Testis (tissue), 3 donors: ENCODE data around the gene PRKAR2B. TPM values are rescaled to one million over a fixed set of nuclear protein-coding genes. Genes with fewer than 3 reads are reported as not detected.

ENCODE experiments used
- DNase-seq: peaks from one replicate; pipeline ENCODE4 v3.0.0-alpha.2; 2019
- H3K27ac ChIP-seq, 2 donors: fragments of 200-600 bp; sonication (generic); one replicate each; pipeline ENCODE4 v1.5.1; 2019
- H3K27me3 ChIP-seq: fragments of 200-600 bp; sonication (generic); one replicate; pipeline ENCODE4 v1.5.1; 2019
- H3K36me3 ChIP-seq: fragments of 200-600 bp; sonication (generic); one replicate; pipeline ENCODE4 v1.5.1; 2017; ENCODE audit warnings: low read depth; ENCODE audit errors: missing control alignments
- H3K4me1 ChIP-seq: fragments of 200-600 bp; sonication (generic); one replicate; pipeline ENCODE4 v1.5.1; 2019
- H3K4me3 ChIP-seq, 2 donors: fragments of 200-600 bp; sonication (generic); one replicate each; pipeline ENCODE4 v1.5.1; 2017 to 2019
- H3K9me3 ChIP-seq: fragments of 200-600 bp; sonication (generic); one replicate; pipeline ENCODE4 v1.5.1; 2017
- CTCF ChIP-seq, 3 experiments: fragments of 450-650 bp in 2 of 3; fragments of 200-600 bp in 1 of 3; sonication (generic) in 1 of 3; IDR thresholded peaks; one replicate each; pipeline ENCODE4 v1.5.1; 2016 to 2019; ENCODE audit warnings: antibody characterized with exemption in 3 of 3, mild to moderate bottlenecking in 2 of 3, moderate library complexity in 1 of 3
- POLR2A ChIP-seq: fragments of 450-650 bp; IDR thresholded peaks from one replicate; pipeline ENCODE4 v1.6.1; 2017; ENCODE audit warnings: antibody characterized with exemption, mild to moderate bottlenecking, moderate library complexity
- WGBS, 2 donors: methylation state at CpG; one replicate each; pipeline ENCODE4 v1.1.5; 2018; 5-methylcytosine and 5-hydroxymethylcytosine counted together
- intact Hi-C: fragments of 100-400 bp; cut with DNase I; formaldehyde crosslinking; loops from one replicate; pipeline ENCODE4 v1.15.1; 2023; ENCODE audit warnings: low total_unique reads
- polyA plus RNA-seq: library from polyadenylated mRNA; stranded (reverse); fragments of 350-450 nt; fragmentation: Illumina TruSeq; extraction: RNeasy Lipid Tissue Mini Kit (QIAGEN cat#74804); gene quantifications from one replicate; pipeline ENCODE4 v1.2.3, GENCODE V29; 2014; ENCODE audit warnings: low read depth, low replicate concordance; ENCODE audit not compliant: insufficient read depth
- total RNA-seq, 2 donors: library from RNA; depleted of rRNA; stranded (reverse); fragments of >200 nt; gene quantifications; one replicate each; pipeline ENCODE4 v1.2.3, GENCODE V29; 2016

PRKAR2B gene
- total and polyA plus RNA-seq, 3 donors from 2014 or later = 51.7 to 81.8 (median 66.3) TPM

DNA sequence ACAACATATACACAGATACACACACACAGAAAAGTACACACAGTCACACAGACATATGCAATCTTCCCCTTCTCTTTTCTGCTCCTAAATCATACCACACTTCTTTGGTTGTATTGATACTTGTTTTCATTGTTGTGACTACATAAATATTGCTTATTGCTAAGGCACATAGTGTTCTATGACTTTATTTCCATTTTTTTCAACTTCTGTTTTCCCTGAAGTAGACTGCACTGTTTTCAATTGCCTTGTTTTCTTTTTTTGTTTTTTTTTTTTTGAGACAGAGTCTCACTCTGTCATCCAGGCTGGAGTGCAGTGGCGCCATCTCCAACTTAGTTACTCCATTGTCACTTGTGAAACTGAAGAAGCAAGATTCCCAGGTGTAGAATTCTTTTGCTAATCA is 10.0 kb upstream of the PRKAR2B start:
- intact Hi-C loops = no loop called here
- Histone ChIP-seq H3K27ac (no peak overlapping the region), H3K4me1 (no peaks in the 10 kb centered on the region), H3K9me3 (no peaks in the 10 kb centered on the region), H3K27me3 (no peaks in the 10 kb centered on the region), H3K4me3 (no peak overlapping the region), H3K36me3 (no peaks in the 10 kb centered on the region)
- 100% methylated on average over 1 of the region's 1 CpG for WGBS, 2 donors
- DNase-seq = no peak
- TF ChIP-seq CTCF (IDR thresholded peaks at IDR 0.05) (no peak), POLR2A (no peak)

DNA sequence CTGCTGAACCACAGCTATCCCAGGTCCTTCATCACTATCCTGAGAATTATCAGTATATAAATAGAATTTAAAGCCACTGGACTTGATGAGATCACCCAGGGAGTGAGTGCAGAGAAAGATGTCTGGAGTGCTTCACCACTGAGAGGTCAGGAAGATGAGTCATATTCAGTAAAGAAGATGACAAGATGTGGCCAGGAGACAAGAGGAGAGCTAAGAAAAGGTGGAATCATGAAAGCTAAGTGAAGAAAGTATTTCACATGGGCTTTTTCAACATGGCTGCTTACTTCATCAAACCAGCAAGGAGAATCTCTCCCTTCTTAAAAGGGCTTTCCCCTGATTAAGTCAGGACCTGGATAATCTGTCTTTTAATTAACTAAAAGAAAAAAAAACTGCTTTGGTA is 9.1 kb upstream of the PRKAR2B start:
- Histone ChIP-seq H3K4me3 (no peak overlapping the region), H3K9me3 (no peaks in the 10 kb centered on the region), H3K36me3 (no peaks in the 10 kb centered on the region), H3K27ac (no peak overlapping the region), H3K27me3 (no peaks in the 10 kb centered on the region), H3K4me1 (no peaks in the 10 kb centered on the region)
- TF ChIP-seq CTCF (IDR thresholded peaks at IDR 0.05) (no peak), POLR2A (no peak)
- no peak for DNase-seq
- intact Hi-C loops = no loop called here

GRCh38 chr7:107036535-107036934 is 8.0 kb upstream of the PRKAR2B start:
- no peak for DNase-seq
- no peak overlapping the region for H3K27ac ChIP-seq
- intact Hi-C loops = no loop called here
- H3K4me3 ChIP-seq = no peak overlapping the region
- no peaks in the 10 kb centered on the region for H3K27me3 ChIP-seq
- TF ChIP-seq POLR2A = no peak
- TF ChIP-seq CTCF (IDR thresholded peaks at IDR 0.05) = no peak
- H3K4me1 ChIP-seq = no peaks in the 10 kb centered on the region
- no peaks in the 10 kb centered on the region for H3K36me3 ChIP-seq
- no peaks in the 10 kb centered on the region for H3K9me3 ChIP-seq
- 96 to 98% methylated on average over 4 of the region's 4 CpGs for WGBS, 2 donors

DNA sequence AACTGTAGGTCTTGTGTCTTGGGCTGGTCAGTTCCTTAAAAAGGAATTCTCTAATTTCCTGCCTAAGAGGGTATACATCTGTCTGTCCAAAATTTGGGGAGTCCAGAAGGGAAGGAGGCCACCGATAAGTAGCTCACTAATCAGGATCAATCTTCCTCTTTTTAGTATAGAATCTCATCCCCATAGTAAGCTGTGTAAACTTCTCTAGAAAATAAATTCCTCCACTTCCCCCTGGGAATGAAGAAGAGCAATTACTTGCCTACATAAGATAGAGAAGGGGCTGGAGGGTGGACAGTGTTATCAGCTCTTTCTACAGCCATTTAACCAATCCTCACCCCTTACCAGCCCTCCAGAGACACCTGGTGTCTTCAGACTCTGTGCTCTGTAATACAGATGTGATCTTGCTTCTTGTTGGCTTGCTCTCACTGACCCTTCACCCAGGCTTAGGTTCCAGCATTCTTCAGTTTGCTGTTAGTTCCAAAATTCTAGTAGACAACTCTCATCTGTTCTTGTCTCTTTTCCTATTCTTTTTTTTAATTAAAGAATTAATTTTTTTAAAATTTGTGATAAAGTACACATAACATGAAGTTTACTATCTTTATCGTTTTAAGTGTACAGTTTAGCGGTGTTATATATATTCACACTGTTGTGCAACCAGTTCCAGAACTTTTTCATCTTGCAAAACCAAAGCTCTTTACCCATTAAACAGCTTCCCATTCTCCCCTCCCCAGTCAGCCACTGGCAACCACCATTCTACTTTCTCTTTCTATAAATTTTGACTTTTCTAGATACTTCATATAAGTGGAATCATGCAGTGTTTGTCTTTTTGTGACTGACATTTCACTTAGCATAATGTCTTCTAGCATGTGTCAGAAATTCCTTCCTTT is 6.5 kb upstream of the PRKAR2B start:
- no peak overlapping the region for H3K27ac ChIP-seq
- no peak for DNase-seq
- no peaks in the 10 kb centered on the region for H3K36me3 ChIP-seq
- no peaks in the 10 kb centered on the region for H3K4me1 ChIP-seq
- intact Hi-C loops = no loop called here
- 57 to 71% methylated on average over 3 of the region's 3 CpGs for WGBS, 2 donors
- H3K4me3 ChIP-seq = no peak overlapping the region
- no peaks in the 10 kb centered on the region for H3K27me3 ChIP-seq
- no peaks in the 10 kb centered on the region for H3K9me3 ChIP-seq
- TF ChIP-seq POLR2A = no peak
- TF ChIP-seq CTCF (IDR thresholded peaks at IDR 0.05) = no peak
